Measurements from ENCODE around the gene ZNF100. TPM values are rescaled to one million over a fixed set of nuclear protein-coding genes. Genes with fewer than 3 reads are reported as not detected.

Gene ZNF100
- total and polyA plus RNA-seq, 2 experiments from 2014 or later, result 2.3 to 9.7 TPM

- Histone ChIP-seq H3K36me3 (replicated peaks; ENCODE audit: insufficient read depth, low read depth) (no peaks in the 10 kb centered on the region), H3K9me2 (replicated peaks; ENCODE audit: insufficient read depth) (no peaks in the 10 kb centered on the region), H3K9me3 (ENCODE audit: low read depth) (no peaks in the 10 kb centered on the region), H2AFZ (no peak overlapping the region), H3K4me1 (ENCODE audit: insufficient read depth) (no peaks in the 10 kb centered on the region), H3K4me3 (no peak overlapping the region), H3K27me3 (no peaks in the 10 kb centered on the region), H3K79me2 (no peaks in the 10 kb centered on the region), H4K20me1 (ENCODE audit: insufficient read depth, poor library complexity, severe bottlenecking) (no peaks in the 10 kb centered on the region), H3K4me2 (no peak overlapping the region), H3K27ac (no peak overlapping the region)
- 64% methylated on average over 1 of the region's 1 CpG for WGBS (ENCODE audit: low lambda C conversion rate, missing lambda C conversion rate)
- no peak for DNase-seq (ENCODE audit: low spot score)
- no peak for TF ChIP-seq EZH2 (IDR thresholded peaks at IDR 0.05; ENCODE audit: borderline replicate concordance)
- TF ChIP-seq EZH2phosphoT487 (IDR thresholded peaks at IDR 0.05; ENCODE audit: low read depth, severe bottlenecking, unreplicated experiment), result no peak
- no peak for TF ChIP-seq CTCF (IDR thresholded peaks at IDR 0.05; ENCODE audit: poor library complexity)
Measured at GRCh38 chr19:21691661-21692060, 75.7 kb downstream of the ZNF100 start.

GRCh38 chr19:21688464-21688863, 78.9 kb downstream of the ZNF100 start:
- Histone ChIP-seq H2AFZ (no peak overlapping the region), H4K20me1 (ENCODE audit: insufficient read depth, poor library complexity, severe bottlenecking) (no peaks in the 10 kb centered on the region), H3K9me3 (ENCODE audit: low read depth) (no peaks in the 10 kb centered on the region), H3K36me3 (replicated peaks; ENCODE audit: insufficient read depth, low read depth) (no peaks in the 10 kb centered on the region), H3K4me1 (ENCODE audit: insufficient read depth) (no peaks in the 10 kb centered on the region), H3K27ac (no peak overlapping the region), H3K4me2 (no peak overlapping the region), H3K9me2 (replicated peaks; ENCODE audit: insufficient read depth) (no peaks in the 10 kb centered on the region), H3K27me3 (no peaks in the 10 kb centered on the region), H3K4me3 (no peak overlapping the region), H3K79me2 (no peaks in the 10 kb centered on the region)
- DNase-seq (ENCODE audit: low spot score), result no peak
- TF ChIP-seq CTCF (IDR thresholded peaks at IDR 0.05; ENCODE audit: poor library complexity), result no peak
- no peak for TF ChIP-seq EZH2phosphoT487 (IDR thresholded peaks at IDR 0.05; ENCODE audit: low read depth, severe bottlenecking, unreplicated experiment)
- TF ChIP-seq EZH2 (IDR thresholded peaks at IDR 0.05; ENCODE audit: borderline replicate concordance), result no peak
- WGBS (ENCODE audit: low lambda C conversion rate, missing lambda C conversion rate), result 61% methylated on average over 3 of the region's 3 CpGs

GRCh38 chr19:21680671-21681070, 86.7 kb downstream of the ZNF100 start:
- Histone ChIP-seq H3K4me3 (no peak overlapping the region), H3K9me3 (ENCODE audit: low read depth) (no peaks in the 10 kb centered on the region), H3K27ac (no peak overlapping the region), H3K36me3 (replicated peaks; ENCODE audit: insufficient read depth, low read depth) (no peaks in the 10 kb centered on the region), H3K27me3 (no peaks in the 10 kb centered on the region), H3K4me2 (no peak overlapping the region), H3K4me1 (ENCODE audit: insufficient read depth) (no peaks in the 10 kb centered on the region), H2AFZ (no peak overlapping the region), H3K9me2 (replicated peaks; ENCODE audit: insufficient read depth) (no peaks in the 10 kb centered on the region), H4K20me1 (ENCODE audit: insufficient read depth, poor library complexity, severe bottlenecking) (no peaks in the 10 kb centered on the region), H3K79me2 (no peaks in the 10 kb centered on the region)
- TF ChIP-seq CTCF (IDR thresholded peaks at IDR 0.05; ENCODE audit: poor library complexity) (no peak), EZH2 (IDR thresholded peaks at IDR 0.05; ENCODE audit: borderline replicate concordance) (no peak), EZH2phosphoT487 (IDR thresholded peaks at IDR 0.05; ENCODE audit: low read depth, severe bottlenecking, unreplicated experiment) (no peak)
- 50% methylated on average over 3 of the region's 3 CpGs for WGBS (ENCODE audit: low lambda C conversion rate, missing lambda C conversion rate)
- DNase-seq (ENCODE audit: low spot score), result no peak

- no peak overlapping the region for H2AFZ ChIP-seq
- no peaks in the 10 kb centered on the region for H3K36me3 ChIP-seq (replicated peaks; ENCODE audit: insufficient read depth, low read depth)
- no peaks in the 10 kb centered on the region for H3K79me2 ChIP-seq
- no peaks in the 10 kb centered on the region for H3K27me3 ChIP-seq
- no peaks in the 10 kb centered on the region for H3K9me2 ChIP-seq (replicated peaks; ENCODE audit: insufficient read depth)
- no peaks in the 10 kb centered on the region for H3K4me1 ChIP-seq (ENCODE audit: insufficient read depth)
- no peak for TF ChIP-seq CTCF (IDR thresholded peaks at IDR 0.05; ENCODE audit: poor library complexity)
- no peak for TF ChIP-seq EZH2 (IDR thresholded peaks at IDR 0.05; ENCODE audit: borderline replicate concordance)
- no peak for TF ChIP-seq EZH2phosphoT487 (IDR thresholded peaks at IDR 0.05; ENCODE audit: low read depth, severe bottlenecking, unreplicated experiment)
- H4K20me1 ChIP-seq (ENCODE audit: insufficient read depth, poor library complexity, severe bottlenecking), result no peaks in the 10 kb centered on the region
- H3K4me2 ChIP-seq, result no peak overlapping the region
- DNase-seq (ENCODE audit: low spot score), result no peak
- H3K9me3 ChIP-seq (ENCODE audit: low read depth), result no peaks in the 10 kb centered on the region
- no peak overlapping the region for H3K4me3 ChIP-seq
- WGBS (ENCODE audit: low lambda C conversion rate, missing lambda C conversion rate), result 72% methylated on average over 5 of the region's 5 CpGs
- no peak overlapping the region for H3K27ac ChIP-seq
Measured at GRCh38 chr19:21680026-21680425, 87.4 kb downstream of the ZNF100 start.
